Measurements from ENCODE around the gene MYO9A.
"Not testable (repeated sequence)": the region's sequence is repeated elsewhere in the genome, so short reads cannot be mapped to it uniquely, and the experiment has no call there.

Gene MYO9A

GRCh38 chr15:72092691-72093090 lies 25.3 kb downstream of the MYO9A start:
- DNase-seq (ENCODE audit: low read depth in 2 of 2) = no peak

DNA sequence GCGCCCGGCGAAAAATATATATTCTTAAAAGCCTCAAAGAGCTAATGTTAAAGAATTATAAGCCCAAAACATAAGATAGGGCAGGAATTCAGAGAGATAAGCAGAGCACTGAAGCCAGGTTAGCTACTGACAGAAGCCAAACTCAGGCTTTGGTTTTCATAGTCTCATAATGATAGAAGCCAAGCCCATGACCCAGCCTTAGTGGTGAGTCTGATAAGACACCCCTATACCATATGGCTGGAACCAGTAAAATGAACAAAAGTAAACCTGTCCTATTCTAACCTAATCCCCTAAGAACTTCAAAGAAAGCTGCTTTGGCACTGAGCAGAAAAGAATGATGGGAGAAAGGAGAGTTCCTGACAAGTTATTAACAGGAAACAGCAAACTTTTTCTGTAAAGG lies 25.9 kb downstream of the MYO9A start:
- DNase-seq (ENCODE audit: low read depth in 2 of 2) = no peak

GRCh38 chr15:72086920-72087648 lies 30.9 kb downstream of the MYO9A start:
- no peak for DNase-seq (ENCODE audit: low read depth in 2 of 2)

DNA sequence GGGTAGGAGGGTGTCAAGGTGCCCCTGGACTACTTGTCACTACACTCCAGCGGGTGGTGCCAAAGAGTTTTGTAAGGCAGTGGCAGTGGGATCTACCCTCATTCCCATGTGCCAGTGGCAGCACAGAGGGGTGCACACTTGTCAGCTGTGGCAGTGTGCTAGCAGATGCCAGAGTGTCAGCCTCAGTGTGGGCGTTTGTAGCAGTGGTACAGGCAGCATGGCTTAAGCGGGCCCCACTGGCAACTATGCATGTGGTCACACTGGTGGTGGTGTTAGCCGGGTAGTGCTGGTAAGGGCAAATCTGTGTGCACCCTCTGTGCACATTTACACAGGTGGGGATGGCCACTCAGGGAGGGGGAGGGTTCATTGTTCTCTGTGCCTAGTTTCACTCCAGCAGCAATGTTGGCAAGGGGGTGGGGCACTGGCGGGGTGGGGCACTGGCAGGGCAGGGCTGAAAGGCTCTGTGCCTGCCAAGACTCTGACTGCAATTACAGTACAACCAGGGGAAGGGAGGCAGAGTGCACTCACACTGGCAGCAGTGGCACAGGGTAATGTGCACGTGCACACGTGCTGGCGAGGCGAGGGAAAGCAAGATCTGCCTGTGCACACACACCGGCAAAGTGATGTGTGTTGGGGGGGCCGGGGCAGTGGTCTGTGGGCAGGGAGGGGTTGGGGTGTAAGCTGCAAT lies 31.8 kb downstream of the MYO9A start:
- DNase-seq (ENCODE audit: low read depth in 2 of 2) = no peak

DNA sequence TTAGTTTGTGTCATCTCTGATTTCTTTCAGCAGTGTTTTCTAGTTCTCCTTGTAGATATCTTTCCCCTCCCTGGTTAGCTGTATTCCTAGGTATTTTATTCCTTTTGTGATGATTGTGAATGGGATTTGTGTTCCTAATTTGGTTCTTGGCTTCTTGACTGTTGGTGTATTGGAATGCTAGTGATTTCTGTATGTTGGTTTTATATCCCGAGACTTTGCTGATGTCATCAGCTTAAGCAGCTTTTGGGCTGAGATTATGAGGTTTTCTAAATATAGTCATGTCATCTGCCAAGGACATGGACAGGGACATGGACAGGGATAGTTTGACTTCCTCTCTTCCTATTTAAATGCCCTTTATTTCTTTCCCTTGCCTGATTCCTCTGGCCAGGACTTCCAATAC lies 35.8 kb downstream of the MYO9A start:
- DNase-seq (ENCODE audit: low read depth in 2 of 2) = no peak

DNA sequence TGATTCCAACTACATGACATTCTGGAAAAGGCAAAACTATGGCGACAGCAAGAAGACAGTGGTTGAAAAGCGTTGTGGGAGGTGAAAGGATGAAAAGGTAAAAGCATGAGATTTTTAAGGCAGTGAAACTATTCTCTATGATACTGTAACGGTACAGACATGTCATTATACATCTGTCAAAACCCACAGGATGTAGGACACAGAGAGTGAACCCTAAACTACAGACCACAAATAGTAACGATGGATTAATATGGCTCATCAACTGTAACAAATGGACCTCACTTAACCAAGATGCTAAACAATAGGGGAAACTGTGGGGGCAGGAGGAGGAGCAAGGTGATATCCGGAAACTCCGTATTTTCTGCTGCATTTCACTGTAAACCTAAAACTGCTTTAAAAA lies 39.1 kb downstream of the MYO9A start:
- no peak for DNase-seq (ENCODE audit: low read depth in 2 of 2)

GRCh38 chr15:72077950-72078349 lies 40.0 kb downstream of the MYO9A start:
- no peak for DNase-seq (ENCODE audit: low read depth in 2 of 2)

- DNase-seq (ENCODE audit: low read depth in 2 of 2) = no peak
Measured at GRCh38 chr15:72074335-72075060, 43.5 kb downstream of the MYO9A start.

DNA sequence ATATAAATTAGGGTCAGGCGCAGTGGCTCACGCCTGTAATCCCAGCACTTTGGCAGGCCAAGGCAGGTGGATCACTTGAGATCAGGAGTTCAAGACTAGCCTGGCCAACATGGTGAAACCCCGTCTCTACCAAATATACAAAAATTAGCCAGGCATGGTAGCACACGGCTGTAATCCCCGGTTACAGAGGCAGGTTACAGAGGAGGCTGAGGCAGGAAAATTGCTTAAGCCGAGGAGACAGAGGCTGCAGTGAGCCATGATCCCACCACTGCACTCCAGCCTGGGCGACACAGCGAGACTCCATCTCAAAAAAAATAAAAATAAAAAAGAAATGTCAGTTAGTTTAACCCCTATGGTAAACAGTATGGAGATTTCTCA lies 46.5 kb downstream of the MYO9A start:
- DNase-seq (ENCODE audit: low read depth in 2 of 2) = not testable (repeated sequence)

DNA sequence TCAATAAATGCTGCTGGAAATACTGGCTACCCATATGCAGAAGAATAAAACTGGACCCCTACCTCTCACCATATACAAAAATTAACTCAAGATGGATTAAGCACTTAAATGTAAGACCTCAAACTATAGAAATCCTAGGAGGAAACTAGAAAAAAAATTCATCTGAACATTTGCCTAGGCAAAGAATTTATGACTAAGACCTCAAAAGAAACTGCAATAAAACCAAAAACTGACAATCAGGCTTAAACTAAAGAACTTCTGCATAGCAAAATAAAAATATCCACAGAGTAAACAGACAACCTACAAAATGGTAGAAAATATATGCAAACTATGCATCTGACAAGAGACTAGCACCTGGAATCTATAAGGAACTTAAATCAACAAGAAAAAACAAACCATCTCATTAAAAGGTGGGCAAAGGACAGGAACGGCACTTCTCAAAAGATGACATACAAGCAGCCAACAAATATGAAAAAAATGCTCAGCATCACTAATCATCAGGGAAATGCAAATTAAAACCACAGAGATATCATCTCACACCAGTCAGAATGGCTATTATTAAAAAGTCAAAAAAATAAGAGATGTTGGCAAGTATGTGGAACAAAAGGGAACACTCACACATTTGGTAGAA lies 47.0 kb downstream of the MYO9A start:
- no peak for DNase-seq (ENCODE audit: low read depth in 2 of 2)

GRCh38 chr15:72068856-72069255 lies 49.1 kb downstream of the MYO9A start:
- DNase-seq (ENCODE audit: low read depth in 2 of 2) = no peak

GRCh38 chr15:72065801-72066200 lies 52.1 kb downstream of the MYO9A start:
- DNase-seq (ENCODE audit: low read depth in 2 of 2) = no peak

DNA sequence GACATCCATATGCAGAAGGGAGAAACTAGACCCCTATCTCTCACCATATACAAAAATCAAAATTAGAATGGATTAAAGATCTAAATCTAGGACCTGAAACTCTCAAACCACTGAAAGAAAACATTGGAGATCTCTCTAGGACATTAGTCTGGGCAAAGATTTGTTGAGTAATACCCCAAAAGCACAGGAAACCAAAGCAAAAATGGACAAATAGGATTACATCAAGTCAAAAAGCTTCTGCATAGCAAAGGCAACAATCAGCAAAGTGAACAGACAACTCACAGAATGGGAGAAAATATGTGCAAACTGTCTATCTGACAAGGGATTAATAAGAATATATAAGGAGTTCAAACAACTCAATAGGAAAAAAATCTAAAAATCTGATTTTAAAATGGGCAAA lies 54.8 kb downstream of the MYO9A start:
- DNase-seq (ENCODE audit: low read depth in 2 of 2) = no peak

DNA sequence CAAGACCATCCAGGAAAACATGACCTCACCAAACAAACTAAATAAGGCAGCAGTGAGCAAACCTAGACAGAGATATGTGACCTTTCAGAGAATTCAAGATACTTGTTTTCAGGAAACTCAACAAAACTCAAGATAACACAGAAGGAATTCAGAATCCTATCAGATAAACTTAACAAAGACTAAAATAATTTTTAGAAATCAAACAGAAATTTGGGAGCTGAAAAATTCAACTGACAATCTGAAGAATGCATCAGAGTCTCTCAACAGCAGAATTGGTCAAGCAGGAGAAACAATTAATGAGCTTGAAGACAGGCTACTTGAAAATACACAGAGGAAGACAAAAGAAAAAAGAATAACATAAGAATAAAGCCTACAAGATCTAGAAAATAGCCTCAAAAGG lies 55.6 kb downstream of the MYO9A start:
- DNase-seq (ENCODE audit: low read depth in 2 of 2) = no peak

- DNase-seq (ENCODE audit: low read depth in 2 of 2) = no peak
Measured at GRCh38 chr15:72060687-72061250, 57.2 kb downstream of the MYO9A start.

- DNase-seq (ENCODE audit: low read depth in 2 of 2) = no peak
Measured at GRCh38 chr15:72058585-72058984, 59.4 kb downstream of the MYO9A start.

- no peak for DNase-seq (ENCODE audit: low read depth in 2 of 2)
Measured at GRCh38 chr15:72057548-72058091, 60.3 kb downstream of the MYO9A start.

DNA sequence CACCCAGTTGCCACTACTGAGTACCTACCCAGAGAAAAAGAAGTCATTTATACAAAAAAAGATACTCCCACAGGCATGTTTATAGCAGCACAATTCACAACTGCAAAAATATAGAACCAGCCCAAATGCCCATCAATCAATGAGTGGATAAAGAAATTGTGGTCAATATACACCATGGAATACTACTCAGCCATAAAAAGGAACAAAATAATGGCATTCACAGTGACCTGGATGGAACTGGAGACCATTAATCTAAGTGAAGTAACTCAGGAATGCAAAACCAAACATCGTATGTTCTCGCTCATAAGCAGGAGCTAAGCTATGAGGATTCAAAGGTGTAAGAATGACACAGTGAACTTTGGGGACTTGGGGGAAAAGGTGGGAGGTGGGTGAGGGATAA lies 61.7 kb downstream of the MYO9A start:
- DNase-seq (ENCODE audit: low read depth in 2 of 2) = not testable (repeated sequence)

- not testable (repeated sequence) for DNase-seq (ENCODE audit: low read depth in 2 of 2)
Measured at GRCh38 chr15:72053297-72053696, 64.7 kb downstream of the MYO9A start.

GRCh38 chr15:72050700-72051099 lies 67.2 kb downstream of the MYO9A start:
- no peak for DNase-seq (ENCODE audit: low read depth in 2 of 2)

- DNase-seq (ENCODE audit: low read depth in 2 of 2) = no peak
Measured at GRCh38 chr15:72047020-72047419, 70.9 kb downstream of the MYO9A start.

DNA sequence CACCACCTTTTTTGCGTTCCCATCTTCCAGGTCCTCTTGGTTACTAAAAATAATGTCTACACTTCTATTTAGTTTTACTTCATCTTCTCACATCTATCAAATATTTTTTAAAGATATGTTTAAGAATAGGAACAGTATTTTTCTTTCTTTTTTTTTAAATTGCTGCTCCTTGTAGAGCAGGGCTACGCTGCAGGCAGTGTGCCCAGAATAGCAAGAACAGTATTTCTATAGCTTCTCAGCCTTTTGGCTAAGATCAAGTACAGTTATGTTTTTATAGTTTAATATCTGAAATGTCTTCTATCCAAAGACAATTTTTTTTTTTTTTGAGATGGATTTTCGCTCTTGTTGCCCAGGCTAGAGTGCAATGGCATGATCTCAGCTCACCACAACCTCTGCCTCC lies 73.0 kb downstream of the MYO9A start:
- DNase-seq (ENCODE audit: low read depth in 2 of 2) = no peak

Data from fibroblast of skin of left biceps (primary cell).